ENCODE measurements around the gene ARHGEF28. TPM values are rescaled to one million over a fixed set of nuclear protein-coding genes. Genes with fewer than 3 reads are reported as not detected.

Gene ARHGEF28
- total and polyA plus RNA-seq, 2 of the 4 experiments (the other 2 are of a cell fraction), result 3.6 to 16.0 TPM

DNA sequence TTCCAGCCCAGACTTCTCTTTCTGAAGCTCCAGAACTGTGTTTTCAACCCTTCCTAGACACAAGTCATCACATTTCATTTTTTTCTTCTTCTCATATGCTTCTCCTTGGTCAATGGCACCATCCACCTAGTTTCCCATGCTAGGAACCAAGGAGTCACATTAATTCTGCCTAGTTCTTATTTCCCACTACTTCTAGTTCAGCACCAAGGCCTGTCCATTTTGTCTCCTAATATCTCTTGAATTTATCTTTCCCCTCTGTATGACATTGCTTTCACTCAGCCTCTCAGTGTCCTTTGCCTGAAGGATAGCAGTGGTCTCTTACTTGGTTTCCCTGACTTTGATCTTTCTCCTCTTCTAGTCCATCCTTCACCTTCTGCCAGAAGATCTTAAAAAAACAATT, 38.8 kb downstream of the ARHGEF28 start:
- no peak overlapping the region for H4K5ac ChIP-seq (ENCODE audit: low read depth, low read length)
- H2BK15ac ChIP-seq (ENCODE audit: low read depth, low read length), result no peak overlapping the region
- DNase-seq (no peak), ATAC-seq (ENCODE audit: low read depth) (no peak)
- dilution Hi-C loops (cut with HindIII; ENCODE audit: low sequenced_read_pairs, unreplicated experiment) (no loop called here), in situ Hi-C loops (cut with MboI; ENCODE audit: low sequenced_read_pairs) (no loop called here), intact Hi-C loops (cut with micrococcal nuclease) (no loop called here)
- no peaks in the 10 kb centered on the region for H3K27me3 ChIP-seq (ENCODE audit: control insufficient read depth, insufficient read depth, low read length)
- H2BK20ac ChIP-seq (ENCODE audit: low read depth, low read length), result no peak overlapping the region
- no peak overlapping the region for H3K4ac ChIP-seq (ENCODE audit: low read depth, low read length)
- no peak for TF ChIP-seq CHD1 (IDR thresholded peaks at IDR 0.05; ENCODE audit: low read depth, low read length)
- TF ChIP-seq RAD21 (IDR thresholded peaks at IDR 0.05; ENCODE audit: low read length), result no peak
- TF ChIP-seq MAZ (IDR thresholded peaks at IDR 0.05; ENCODE audit: borderline replicate concordance, low read depth, low read length), result no peak
- no peak for TF ChIP-seq POLR2A (IDR thresholded peaks at IDR 0.05; ENCODE audit: low read depth, low read length)
- TF ChIP-seq CEBPB (IDR thresholded peaks at IDR 0.05; ENCODE audit: low read depth, low read length), result no peak
- TF ChIP-seq, protein P1, sequence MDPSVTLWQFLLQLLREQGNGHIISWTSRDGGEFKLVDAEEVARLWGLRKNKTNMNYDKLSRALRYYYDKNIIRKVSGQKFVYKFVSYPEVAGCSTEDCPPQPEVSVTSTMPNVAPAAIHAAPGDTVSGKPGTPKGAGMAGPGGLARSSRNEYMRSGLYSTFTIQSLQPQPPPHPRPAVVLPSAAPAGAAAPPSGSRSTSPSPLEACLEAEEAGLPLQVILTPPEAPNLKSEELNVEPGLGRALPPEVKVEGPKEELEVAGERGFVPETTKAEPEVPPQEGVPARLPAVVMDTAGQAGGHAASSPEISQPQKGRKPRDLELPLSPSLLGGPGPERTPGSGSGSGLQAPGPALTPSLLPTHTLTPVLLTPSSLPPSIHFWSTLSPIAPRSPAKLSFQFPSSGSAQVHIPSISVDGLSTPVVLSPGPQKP (IDR thresholded peaks at IDR 0.05; ENCODE audit: borderline replicate concordance, low read depth, low read length), result no peak
- no peak for TF ChIP-seq NFE2L2 (IDR thresholded peaks at IDR 0.05; ENCODE audit: low read depth, low read length)
- no peak for TF ChIP-seq RCOR1 (IDR thresholded peaks at IDR 0.05; ENCODE audit: insufficient replicate concordance, low read length)
- TF ChIP-seq BHLHE40 (IDR thresholded peaks at IDR 0.05; ENCODE audit: low read depth, low read length), result no peak
- no peaks in the 10 kb centered on the region for H3K36me3 ChIP-seq (ENCODE audit: control insufficient read depth, insufficient read depth, low read length)
- no peak overlapping the region for H3K23ac ChIP-seq (ENCODE audit: low read depth, low read length)
- no peak overlapping the region for H3K4me2 ChIP-seq (ENCODE audit: low read depth, low read length)
- no peak overlapping the region for H2BK120ac ChIP-seq (ENCODE audit: low read depth, low read length)
- H2AFZ ChIP-seq (replicated peaks; ENCODE audit: low read length, poor library complexity), result no peak overlapping the region
- no peak overlapping the region for H2AK5ac ChIP-seq (ENCODE audit: low read depth, low read length)
- no peak overlapping the region for H2BK5ac ChIP-seq (ENCODE audit: low read depth, low read length, poor library complexity, severe bottlenecking)
- H4K8ac ChIP-seq (ENCODE audit: low read depth in 2 of 2, low read length in 2 of 2), result no peak overlapping the region
- no peaks in the 10 kb centered on the region for H3K9me1 ChIP-seq (ENCODE audit: insufficient read depth, low read length)
- no peak overlapping the region for H2AK9ac ChIP-seq (replicated peaks; ENCODE audit: low read depth, low read length, poor library complexity)
- ChIA-PET CTCF (no interaction called here), POLR2A (ENCODE audit: unreplicated experiment) (no interaction called here)
- H4K91ac ChIP-seq (ENCODE audit: insufficient read depth, low read depth, low read length), result no peak overlapping the region
- H4K20me1 ChIP-seq (ENCODE audit: insufficient read depth, low read length), result no peaks in the 10 kb centered on the region
- H3K9ac ChIP-seq (ENCODE audit: low read depth, low read length), result no peak overlapping the region
- H3K18ac ChIP-seq (ENCODE audit: low read depth, low read length), result no peak overlapping the region
- H3K4me3 ChIP-seq (ENCODE audit: insufficient read depth, low read depth, low read length), result no peak overlapping the region
- no peaks in the 10 kb centered on the region for H3K9me3 ChIP-seq (ENCODE audit: control insufficient read depth, insufficient read depth, low read length)
- H3K56ac ChIP-seq (ENCODE audit: extremely low read depth, insufficient read depth, low read length), result no peak overlapping the region
- no peaks in the 10 kb centered on the region for H3K4me1 ChIP-seq (ENCODE audit: control insufficient read depth, insufficient read depth, low read length)
- peaks cover 26 to 62% of the 10 kb centered on the region in 2 experiments for H3K79me1 ChIP-seq (ENCODE audit: low read depth in 1 of 2, low read length in 2 of 2)
- BruUV-seq (replicated peaks), result no TSS peak
- H3K14ac ChIP-seq (replicated peaks; ENCODE audit: low read depth, low read length), result no peak overlapping the region
- H3K27ac ChIP-seq (ENCODE audit: insufficient read depth, low read length), result no peak overlapping the region
